OCI-LY7 (cell line): ENCODE results near the gene TCF12. TPM values are rescaled to one million over a fixed set of nuclear protein-coding genes. Genes with fewer than 3 reads are reported as not detected.

ENCODE experiments used
- BruUV-seq: library from RNA; stranded (reverse); fragments of 400-500 nt; replicated peaks from 2 replicates; lab custom pipeline; 2021; lab: Mats Ljungman, UMichigan
- CTCF ChIA-PET: fragments of 300-600 bp; sonication (Branson Sonifier 250); formaldehyde crosslinking; loops from one replicate; lab custom pipeline; 2022; ENCODE audit warnings: antibody characterized with exemption; ENCODE audit not compliant: unreplicated experiment; lab: Charles Lee
- POLR2A ChIA-PET: fragments of 300-600 bp; sonication (Branson Sonifier 250); formaldehyde crosslinking; loops from one replicate; lab custom pipeline; 2022; ENCODE audit warnings: antibody characterized with exemption; lab: Charles Lee
- DNase-seq: peaks from one replicate; pipeline ENCODE4 v3.0.0-alpha.2; 2015; ENCODE audit warnings: low spot score
- H2AFZ ChIP-seq: fragments of 200-600 bp; sonication (generic), shearing (Covaris generic); 2 replicates; pipeline ENCODE4 v1.6.1; 2014; ENCODE audit warnings: mild to moderate bottlenecking, antibody characterized with exemption, low read length, moderate library complexity
- H3K27ac ChIP-seq: fragments of 200-600 bp; sonication (generic); 2 replicates; pipeline ENCODE4 v1.5.1; 2014; ENCODE audit warnings: mixed run types, low read depth, mild to moderate bottlenecking, moderate library complexity, low read length, inconsistent platforms; ENCODE audit not compliant: poor library complexity, severe bottlenecking
- H3K36me3 ChIP-seq: fragments of 200-600 bp; sonication (generic); 2 replicates; pipeline ENCODE4 v1.6.1; 2014; ENCODE audit warnings: mild to moderate bottlenecking, antibody characterized with exemption, low read length, moderate library complexity, mixed read lengths; ENCODE audit not compliant: insufficient read depth
- H3K4me1 ChIP-seq: fragments of 200-600 bp; sonication (generic); 2 replicates; pipeline ENCODE4 v1.5.1; 2014; ENCODE audit warnings: mild to moderate bottlenecking, low read length; ENCODE audit not compliant: insufficient read depth, poor library complexity, severe bottlenecking
- H3K4me2 ChIP-seq: fragments of 200-600 bp; sonication (generic); 2 replicates; pipeline ENCODE4 v1.6.1; 2014; ENCODE audit warnings: mild to moderate bottlenecking, low read length
- H3K4me3 ChIP-seq: fragments of 200-600 bp; sonication (generic); 2 replicates; pipeline ENCODE4 v1.5.1; 2014; ENCODE audit warnings: mild to moderate bottlenecking, low read depth, low read length; ENCODE audit not compliant: poor library complexity, severe bottlenecking
- H3K79me2 ChIP-seq: fragments of 200-600 bp; sonication (generic); 2 replicates; pipeline ENCODE4 v1.6.1; 2016; ENCODE audit warnings: low read depth, mild to moderate bottlenecking, low read length, moderate library complexity, mixed read lengths; ENCODE audit not compliant: insufficient read depth
- H3K9me2 ChIP-seq: fragments of 200-600 bp; sonication (generic); 2 replicates; pipeline ENCODE4 v1.6.1; 2016; ENCODE audit warnings: mild to moderate bottlenecking, low read length, mixed read lengths; ENCODE audit not compliant: insufficient read depth
- H3K9me3 ChIP-seq: fragments of 200-600 bp; sonication (generic); 2 replicates; pipeline ENCODE4 v1.6.1; 2014; ENCODE audit warnings: mild to moderate bottlenecking, mixed run types, low read length, mixed read lengths
- H4K20me1 ChIP-seq: fragments of 200-600 bp; sonication (generic); 2 replicates; pipeline ENCODE4 v1.6.1; 2014; ENCODE audit warnings: mild to moderate bottlenecking, antibody characterized with exemption, low read length, moderate library complexity, mixed read lengths; ENCODE audit not compliant: insufficient read depth
- CTCF ChIP-seq: fragments of 200-600 bp; sonication (generic); conservative IDR thresholded peaks from 2 replicates; pipeline ENCODE4 v1.5.1; 2014; ENCODE audit warnings: mild to moderate bottlenecking, antibody characterized with exemption, low read length, moderate library complexity, mixed read lengths
- EZH2phosphoT487 ChIP-seq: fragments of 200-600 bp; sonication (generic); IDR thresholded peaks from 2 replicates; pipeline ENCODE4 v1.6.1; 2018; ENCODE audit warnings: low read depth, borderline replicate concordance, mild to moderate bottlenecking, mixed run types, antibody characterized with exemption, low read length, moderate library complexity, mixed read lengths
- intact Hi-C: fragments of 100-400 bp; cut with micrococcal nuclease; formaldehyde crosslinking; loops from one replicate; pipeline ENCODE4 v1.10.0; 2022; ENCODE audit not compliant: unreplicated experiment
- total RNA-seq, 2 experiments: library from RNA; depleted of rRNA in 1 of 2; stranded (reverse); fragments of >200 nt in 1 of 2; shearing (Covaris generic) in 1 of 2; gene quantifications; 2 replicates each; pipeline ENCODE4 v1.2.3, GENCODE V29; 2014 to 2022

Gene TCF12
- total RNA-seq, 2 experiments from 2014 or later: 51.6 to 139 TPM

- no peaks in the 10 kb centered on the region for H3K79me2 ChIP-seq
- H3K4me3 ChIP-seq: no peak overlapping the region
- ChIA-PET POLR2A (interaction anchor here (1.3 kb wide), 1 partner anchor 43 kb away, joined by 3 read pairs; no protein-coding TSS in a partner anchor), CTCF (no interaction called here)
- intact Hi-C loops: no loop called here
- no peak overlapping the region for H2AFZ ChIP-seq
- H3K4me1 ChIP-seq: no peaks in the 10 kb centered on the region
- H3K9me3 ChIP-seq: no peaks in the 10 kb centered on the region; the same call in 1 of the 2 replicates
- H3K27ac ChIP-seq: no peak overlapping the region
- peaks cover 30% of the 10 kb centered on the region for H3K36me3 ChIP-seq
- H3K4me2 ChIP-seq: no peak overlapping the region
- DNase-seq: no peak
- TF ChIP-seq EZH2phosphoT487 (no peak), CTCF (no peak)
- H3K9me2 ChIP-seq: no peaks in the 10 kb centered on the region
- no peaks in the 10 kb centered on the region for H4K20me1 ChIP-seq
- no TSS peak for BruUV-seq
Observed at GRCh38 chr15:57190208-57190607, 271.8 kb downstream of the TCF12 start.

DNA sequence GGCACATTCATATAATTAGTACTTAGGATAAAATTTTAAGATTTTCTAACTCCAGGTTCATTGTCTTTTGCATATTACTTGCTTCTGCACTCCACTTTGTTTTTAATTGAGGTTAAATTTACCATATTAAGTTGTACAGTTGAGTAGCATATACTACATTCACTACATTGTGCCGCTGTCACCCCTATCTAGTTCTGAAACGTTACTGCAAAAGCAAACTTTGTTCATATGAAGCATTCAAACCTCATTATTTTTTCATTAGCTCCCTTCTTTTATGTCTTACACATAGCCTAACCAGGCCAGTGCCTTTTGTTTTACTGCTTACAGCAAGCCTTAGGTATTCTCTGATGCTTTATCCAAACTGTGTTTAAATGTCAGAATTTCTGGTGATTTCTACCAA, 274.7 kb downstream of the TCF12 start:
- Histone ChIP-seq H3K36me3 (peaks cover 23% of the 10 kb centered on the region; the same call in 1 of the 2 replicates), H4K20me1 (no peaks in the 10 kb centered on the region), H3K4me1 (no peaks in the 10 kb centered on the region), H3K9me3 (no peaks in the 10 kb centered on the region), H3K4me3 (no peak overlapping the region), H3K9me2 (no peaks in the 10 kb centered on the region), H3K79me2 (no peaks in the 10 kb centered on the region), H2AFZ (no peak overlapping the region), H3K27ac (no peak overlapping the region), H3K4me2 (no peak overlapping the region)
- DNase-seq: no peak
- ChIA-PET CTCF (no interaction called here), POLR2A (no interaction called here)
- TF ChIP-seq CTCF (no peak), EZH2phosphoT487 (no peak)
- BruUV-seq: no TSS peak
- intact Hi-C loops: no loop called here

DNA sequence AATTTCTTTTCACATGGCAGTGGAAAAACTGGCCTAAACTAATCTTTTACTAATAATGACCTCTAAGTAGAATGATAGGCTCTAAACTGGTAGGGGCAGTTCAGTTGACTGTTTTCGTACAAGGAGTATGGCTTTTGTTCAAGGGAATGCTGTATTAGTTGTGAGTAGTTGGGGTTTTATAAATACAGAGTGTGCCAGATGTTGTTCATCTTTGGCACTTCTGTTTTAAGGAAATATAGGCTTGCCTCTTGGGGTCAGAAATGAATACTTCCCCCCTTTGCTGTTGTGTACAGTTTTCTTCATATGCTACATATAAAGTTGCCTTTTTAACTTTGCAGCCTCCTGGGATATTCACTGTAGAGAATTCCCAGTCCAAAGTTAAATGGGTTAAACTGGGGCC, 276.9 kb downstream of the TCF12 start:
- TF ChIP-seq EZH2phosphoT487 (no peak), CTCF (no peak)
- H3K79me2 ChIP-seq: no peaks in the 10 kb centered on the region
- no peak overlapping the region for H3K4me3 ChIP-seq
- no TSS peak for BruUV-seq
- CTCF ChIA-PET: no interaction called here
- H4K20me1 ChIP-seq: no peaks in the 10 kb centered on the region
- no peak for DNase-seq
- no peaks in the 10 kb centered on the region for H3K4me1 ChIP-seq
- no peaks in the 10 kb centered on the region for H3K9me3 ChIP-seq
- H3K36me3 ChIP-seq: peaks cover 24% of the 10 kb centered on the region; the same call in 1 of the 2 replicates
- intact Hi-C loops: no loop called here
- no peak overlapping the region for H3K27ac ChIP-seq
- H2AFZ ChIP-seq: no peak overlapping the region
- no peak overlapping the region for H3K4me2 ChIP-seq
- no peaks in the 10 kb centered on the region for H3K9me2 ChIP-seq
- POLR2A ChIA-PET: no interaction called here
